HG02571 (cell line): ENCODE measurements around the gene SLC22A1.
"Not testable (repeated sequence)": the region's sequence is repeated elsewhere in the genome, so short reads cannot be mapped to it uniquely, and the experiment has no call there.

ENCODE experiments used
- ATAC-seq: cut with Tn5 transposase; IDR thresholded peaks from one replicate; pipeline ENCODE4 v1.9.1; 2021; ENCODE audit warnings: mild to moderate bottlenecking, moderate library complexity; ENCODE audit not compliant: unreplicated experiment

SLC22A1 gene

GRCh38 chr6:160137130-160137988 lies 15.7 kb downstream of the SLC22A1 start:
- ATAC-seq, result no peak

DNA sequence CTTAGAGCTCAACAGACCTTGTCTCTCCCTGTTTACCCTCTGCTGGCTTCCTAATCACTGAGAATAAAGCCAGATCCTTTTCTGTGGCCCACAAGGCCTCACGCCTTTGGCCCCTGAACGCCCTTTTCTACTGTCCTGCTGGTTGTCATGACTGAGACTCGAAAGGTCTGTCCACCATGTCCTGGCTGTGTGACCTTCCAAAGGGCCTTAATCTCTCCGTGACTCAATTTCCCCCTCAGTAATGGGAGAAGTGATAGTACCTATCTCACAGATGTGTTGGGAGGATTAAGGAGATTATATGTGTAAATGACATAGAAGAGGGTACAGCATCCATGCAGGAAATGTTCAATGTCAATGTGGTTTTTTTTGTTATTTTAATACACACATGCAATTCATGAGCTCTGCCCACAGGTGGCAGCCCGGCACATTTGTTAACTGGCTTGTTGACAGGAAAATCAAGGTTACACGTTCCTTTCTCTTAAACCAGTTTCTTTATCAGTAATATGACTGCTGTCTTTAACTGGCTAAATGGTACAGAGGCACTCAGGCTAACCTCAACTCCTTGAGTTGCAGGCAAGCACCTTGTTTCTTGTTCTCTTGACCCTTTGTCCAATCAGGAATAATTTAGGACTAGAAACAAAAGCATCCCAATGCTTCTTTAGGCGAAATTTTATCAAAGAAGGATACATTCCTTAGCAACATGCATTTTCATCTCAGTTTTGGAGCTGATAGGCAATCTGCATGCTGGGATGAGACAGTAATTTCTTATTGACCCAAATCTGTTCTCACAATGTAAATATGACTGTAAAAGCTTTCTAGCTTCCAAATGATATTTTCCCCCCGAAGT lies 16.6 kb downstream of the SLC22A1 start:
- ATAC-seq, result no peak

DNA sequence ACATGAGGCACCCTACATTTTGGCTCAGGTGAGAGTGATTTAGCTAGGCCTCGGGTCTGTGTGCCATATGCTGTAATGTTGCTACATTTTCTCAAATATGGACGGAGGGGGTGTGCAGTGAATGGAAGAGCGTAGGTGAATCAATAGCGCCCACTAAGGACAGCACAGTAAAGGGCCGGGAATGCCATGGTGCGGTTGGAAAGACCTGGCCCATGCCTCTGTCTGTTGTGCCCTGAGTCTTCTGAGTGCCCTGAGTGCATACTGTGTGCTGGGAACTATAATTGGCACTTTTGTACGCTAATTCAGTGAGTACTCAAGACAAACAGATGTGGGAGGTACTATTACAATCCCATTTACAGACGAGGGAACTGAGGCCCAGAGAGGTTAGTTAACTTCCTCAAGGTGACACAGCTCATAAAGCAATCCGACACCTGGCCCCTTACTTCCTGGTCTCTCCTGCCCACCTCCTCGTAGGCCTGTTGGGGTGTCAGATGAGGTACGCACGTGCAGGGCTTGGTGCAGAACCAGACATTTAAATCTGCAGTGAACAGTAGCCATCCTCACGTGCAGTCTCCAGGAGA lies 17.3 kb downstream of the SLC22A1 start:
- no peak for ATAC-seq

DNA sequence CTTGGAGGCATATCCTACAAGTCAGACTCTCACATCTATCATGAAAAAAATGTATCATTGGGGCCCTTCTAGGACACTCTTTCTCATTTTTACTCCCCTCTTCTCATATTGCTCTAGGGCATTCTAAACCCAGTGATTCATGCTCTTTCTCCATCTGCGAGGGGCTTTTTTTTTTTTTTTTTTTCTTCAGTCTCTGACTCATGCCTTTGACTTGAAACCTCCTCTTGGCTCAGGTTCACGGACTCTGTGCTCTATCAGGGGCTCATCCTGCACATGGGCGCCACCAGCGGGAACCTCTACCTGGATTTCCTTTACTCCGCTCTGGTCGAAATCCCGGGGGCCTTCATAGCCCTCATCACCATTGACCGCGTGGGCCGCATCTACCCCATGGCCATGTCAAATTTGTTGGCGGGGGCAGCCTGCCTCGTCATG lies 17.8 kb downstream of the SLC22A1 start:
- no peak for ATAC-seq

- not testable (repeated sequence) for ATAC-seq
Observed at GRCh38 chr6:160140493-160140892, 18.9 kb downstream of the SLC22A1 start.

GRCh38 chr6:160141001-160141726 lies 19.5 kb downstream of the SLC22A1 start:
- ATAC-seq, result no peak

DNA sequence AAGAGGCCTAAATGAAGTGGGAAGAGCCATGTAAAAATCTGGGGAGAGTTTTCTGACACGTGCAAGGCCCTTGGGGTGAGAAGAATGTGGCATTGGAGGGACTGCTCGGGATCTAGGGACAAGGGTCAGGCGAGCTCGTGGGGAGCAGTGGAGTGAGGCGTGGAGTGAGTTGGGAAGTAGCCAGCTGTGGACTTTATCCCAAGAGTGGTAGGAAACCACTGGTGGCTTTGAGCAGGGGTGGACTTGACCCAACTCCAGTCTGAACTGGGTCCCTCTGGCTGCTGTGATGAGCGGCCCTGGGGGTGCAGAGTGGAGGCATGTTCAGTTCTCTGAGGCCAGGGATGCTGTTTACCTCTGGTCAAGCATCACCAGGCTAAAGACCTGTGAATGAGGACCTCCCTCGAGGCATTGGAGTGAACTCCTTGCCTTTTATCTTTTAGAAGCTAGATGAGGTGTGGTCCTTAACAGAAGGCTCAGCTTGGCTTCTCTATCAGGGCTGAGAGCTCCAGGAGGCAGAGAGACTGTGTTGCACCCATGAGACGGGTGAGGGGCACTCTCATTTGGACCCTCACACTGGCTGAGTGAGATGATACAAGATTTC lies 20.6 kb downstream of the SLC22A1 start:
- ATAC-seq, result no peak

GRCh38 chr6:160146454-160147145 lies 25.0 kb downstream of the SLC22A1 start:
- no peak for ATAC-seq

DNA sequence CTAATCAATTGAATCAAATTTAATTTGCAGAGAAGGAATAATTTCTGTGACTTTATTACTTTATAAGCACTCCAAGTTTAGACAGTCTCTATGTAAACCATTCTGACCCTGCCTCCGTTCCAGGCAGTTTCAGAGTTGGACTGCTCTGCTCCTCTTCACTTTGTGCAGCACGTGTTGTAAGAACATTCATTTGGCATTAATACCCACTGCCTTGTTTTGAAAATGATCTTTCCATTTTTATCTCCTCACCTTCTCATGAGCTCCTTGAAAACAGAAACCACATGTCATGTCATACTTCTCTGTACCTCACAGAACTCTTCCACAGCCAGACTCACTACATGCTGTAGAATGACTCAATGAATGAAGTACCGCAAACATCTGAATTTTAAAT lies 25.5 kb downstream of the SLC22A1 start:
- no peak for ATAC-seq

DNA sequence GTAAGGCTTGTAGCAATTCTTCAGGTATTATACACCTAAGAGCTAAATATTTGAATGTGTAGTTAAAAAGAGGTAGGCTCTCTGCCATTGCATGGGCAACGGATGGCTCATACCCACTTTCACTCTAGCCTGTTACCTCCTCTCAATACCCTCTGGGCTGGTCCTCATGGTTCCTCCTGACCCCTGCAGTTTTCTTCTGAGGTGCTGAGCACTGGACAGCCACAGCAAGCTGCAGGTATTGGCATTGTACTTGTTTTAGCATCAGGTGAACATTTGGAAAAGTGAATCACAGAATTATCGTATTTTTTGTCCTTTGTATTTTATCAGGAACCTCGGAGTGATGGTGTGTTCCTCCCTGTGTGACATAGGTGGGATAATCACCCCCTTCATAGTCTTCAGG lies 32.9 kb downstream of the SLC22A1 start:
- ATAC-seq, result no peak

- ATAC-seq, result no peak
Observed at GRCh38 chr6:160156842-160157241, 35.2 kb downstream of the SLC22A1 start.

- ATAC-seq, result no peak
Observed at GRCh38 chr6:160160450-160160849, 38.8 kb downstream of the SLC22A1 start.

GRCh38 chr6:160160929-160161646 lies 39.5 kb downstream of the SLC22A1 start:
- no peak for ATAC-seq

DNA sequence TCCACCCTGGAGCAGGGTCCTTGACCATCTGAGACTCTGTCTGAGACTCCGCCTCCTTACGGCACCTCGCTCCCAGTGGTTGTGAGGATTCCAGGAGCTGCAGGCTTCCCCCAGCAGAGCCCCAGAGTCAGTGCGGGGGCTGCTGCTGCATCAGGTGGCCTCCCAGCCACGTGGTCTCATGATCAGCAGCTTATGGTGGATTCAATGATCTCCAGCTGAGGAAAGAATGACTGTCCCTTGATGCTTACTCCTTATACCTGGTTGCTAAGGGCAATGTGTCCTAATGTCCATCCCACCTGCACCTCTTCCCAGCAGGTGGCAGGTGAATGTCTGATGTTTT lies 40.0 kb downstream of the SLC22A1 start:
- ATAC-seq, result no peak

GRCh38 chr6:160162030-160162566 lies 40.5 kb downstream of the SLC22A1 start:
- no peak for ATAC-seq

DNA sequence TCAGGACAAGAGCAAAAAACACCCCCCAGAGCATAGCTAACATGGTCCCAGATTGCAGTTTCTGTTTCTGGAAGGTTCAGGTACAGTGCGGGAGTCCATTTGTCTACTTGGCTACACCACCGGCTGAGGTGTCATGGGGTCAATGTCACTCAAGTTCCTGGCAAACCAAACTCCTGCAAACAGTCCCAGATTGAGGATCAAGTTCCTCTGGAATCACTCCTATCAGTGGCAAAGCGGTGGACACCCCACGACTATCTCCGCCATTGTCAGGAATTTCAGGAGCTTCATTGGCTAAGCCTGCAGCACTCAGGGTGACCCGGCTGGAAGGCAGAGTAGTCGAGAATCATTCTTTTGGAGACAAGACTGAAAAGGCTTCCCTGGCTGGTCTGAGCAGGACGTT lies 41.8 kb downstream of the SLC22A1 start:
- ATAC-seq, result no peak

DNA sequence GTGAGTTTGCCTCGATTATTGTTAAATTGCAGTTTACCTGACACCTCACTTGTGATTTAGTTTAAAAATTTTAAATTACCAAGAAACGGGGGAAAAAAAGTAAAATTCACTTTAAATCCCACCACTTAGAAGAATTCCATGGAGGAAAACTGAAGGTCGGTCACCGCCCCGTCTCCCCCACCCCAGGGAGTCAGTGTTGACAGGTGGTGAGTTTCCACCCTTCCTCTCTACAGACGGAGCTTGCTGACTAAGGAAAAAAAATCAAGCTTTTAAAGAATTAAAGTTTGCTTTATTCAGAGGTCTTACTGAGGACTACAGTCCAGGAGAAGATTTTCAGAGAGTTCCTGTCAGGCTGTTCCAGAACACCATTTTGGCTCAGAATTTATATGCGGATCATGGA lies 42.3 kb downstream of the SLC22A1 start:
- ATAC-seq, result no peak

GRCh38 chr6:160165928-160166327 lies 44.3 kb downstream of the SLC22A1 start:
- not testable (repeated sequence) for ATAC-seq
